Measurements from ENCODE around the gene NDUFAF7.
"Not testable (repeated sequence)": the region's sequence is repeated elsewhere in the genome, so short reads cannot be mapped to it uniquely, and the experiment has no call there.

Gene NDUFAF7, protein sequence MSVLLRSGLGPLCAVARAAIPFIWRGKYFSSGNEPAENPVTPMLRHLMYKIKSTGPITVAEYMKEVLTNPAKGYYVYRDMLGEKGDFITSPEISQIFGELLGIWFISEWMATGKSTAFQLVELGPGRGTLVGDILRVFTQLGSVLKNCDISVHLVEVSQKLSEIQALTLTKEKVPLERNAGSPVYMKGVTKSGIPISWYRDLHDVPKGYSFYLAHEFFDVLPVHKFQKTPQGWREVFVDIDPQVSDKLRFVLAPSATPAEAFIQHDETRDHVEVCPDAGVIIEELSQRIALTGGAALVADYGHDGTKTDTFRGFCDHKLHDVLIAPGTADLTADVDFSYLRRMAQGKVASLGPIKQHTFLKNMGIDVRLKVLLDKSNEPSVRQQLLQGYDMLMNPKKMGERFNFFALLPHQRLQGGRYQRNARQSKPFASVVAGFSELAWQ

GRCh38 chr2:37231241-37232130 lies at the start of gene NDUFAF7, which contains the start of gene CEBPZ:
TSS of gene NDUFAF7 (plus strand) at chr2:37231658. CDS start at chr2:37231706, 48 bp downstream.
TSS of gene CEBPZ (minus strand) at chr2:37231596. CDS start at chr2:37231567, 29 bp downstream.
- in situ Hi-C loops (cut with HindIII; ENCODE audit: low sequenced_read_pairs): no loop called here

GRCh38 chr2:37181726-37182684 lies 49.5 kb upstream of the NDUFAF7 start:
- in situ Hi-C loops (cut with HindIII; ENCODE audit: low sequenced_read_pairs): no loop called here

DNA sequence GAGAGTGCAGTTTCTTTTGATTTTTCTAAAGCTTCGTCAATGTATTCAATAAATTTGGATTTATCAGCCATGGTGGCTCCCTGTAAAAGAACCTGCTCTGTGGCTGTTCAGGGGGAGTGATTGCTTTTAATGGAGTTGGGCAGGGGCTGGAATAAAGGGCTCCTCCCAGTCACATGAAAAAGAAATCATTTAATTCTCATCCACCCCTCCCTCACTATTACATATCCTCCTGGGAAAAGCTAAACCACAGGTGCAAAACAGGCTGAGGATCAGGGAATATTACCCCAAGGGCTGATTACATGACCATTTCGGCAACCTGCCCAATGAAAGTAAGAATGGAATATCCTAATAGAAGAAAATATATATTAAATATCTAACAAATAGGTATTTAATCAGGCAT lies 42.9 kb upstream of the NDUFAF7 start, which contains the start of gene SULT6B1:
Gene SULT6B1 (minus strand): TSS at position 101 of the 400 bp plus-strand sequence. CDS start 30 bp downstream, at position 71.
- in situ Hi-C loops (cut with HindIII; ENCODE audit: low sequenced_read_pairs): no loop called here

- in situ Hi-C loops (cut with HindIII; ENCODE audit: low sequenced_read_pairs): no loop called here
These were observed 41.9 kb upstream of the NDUFAF7 start for GRCh38 chr2:37189452-37190153.

- in situ Hi-C loops (cut with HindIII; ENCODE audit: low sequenced_read_pairs): no loop called here
These were observed 41.2 kb upstream of the NDUFAF7 start for GRCh38 chr2:37190290-37190689.

DNA sequence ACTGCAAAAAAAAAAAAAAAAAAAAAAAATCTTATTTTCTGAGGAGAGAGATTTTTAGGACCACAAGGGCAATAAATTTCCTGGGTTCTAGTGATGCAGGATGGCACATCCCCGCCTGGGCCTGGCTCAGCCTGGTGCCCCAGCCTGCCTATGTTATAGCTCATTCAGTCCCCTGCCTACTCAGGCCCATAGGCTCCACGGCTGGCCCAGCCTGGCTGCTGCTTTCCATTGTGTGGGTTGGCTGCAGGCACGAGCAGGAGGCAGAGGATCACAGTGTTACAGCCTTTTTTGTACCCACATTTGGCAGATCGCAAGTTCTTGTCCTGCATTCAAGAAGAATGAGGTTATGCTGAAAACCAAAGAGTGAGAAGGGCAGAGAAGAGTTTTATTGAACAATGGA lies 40.2 kb upstream of the NDUFAF7 start:
- in situ Hi-C loops (cut with HindIII; ENCODE audit: low sequenced_read_pairs): no loop called here

DNA sequence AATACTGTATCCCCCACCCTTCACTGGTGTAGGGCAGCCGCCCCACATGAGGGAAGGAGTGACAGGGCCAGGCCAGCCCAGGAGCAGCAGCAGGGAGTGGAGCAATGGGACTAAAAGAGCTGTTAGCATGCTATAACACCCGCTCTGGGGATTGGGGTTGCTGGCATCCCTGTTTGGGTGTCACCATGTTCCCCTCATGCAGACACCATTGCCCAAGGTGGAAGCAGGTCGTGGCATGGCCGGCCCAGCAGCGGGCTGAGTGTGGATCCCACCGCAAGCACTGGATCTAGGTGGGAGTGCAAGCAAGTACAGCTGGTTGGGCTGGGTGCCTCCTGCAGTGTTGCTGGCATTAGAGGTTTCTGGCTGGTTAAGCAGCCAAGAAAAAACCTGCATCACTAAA lies 39.7 kb upstream of the NDUFAF7 start:
- in situ Hi-C loops (cut with HindIII; ENCODE audit: low sequenced_read_pairs): no loop called here

GRCh38 chr2:37192551-37192950 lies 38.9 kb upstream of the NDUFAF7 start:
- in situ Hi-C loops (cut with HindIII; ENCODE audit: low sequenced_read_pairs): no loop called here

DNA sequence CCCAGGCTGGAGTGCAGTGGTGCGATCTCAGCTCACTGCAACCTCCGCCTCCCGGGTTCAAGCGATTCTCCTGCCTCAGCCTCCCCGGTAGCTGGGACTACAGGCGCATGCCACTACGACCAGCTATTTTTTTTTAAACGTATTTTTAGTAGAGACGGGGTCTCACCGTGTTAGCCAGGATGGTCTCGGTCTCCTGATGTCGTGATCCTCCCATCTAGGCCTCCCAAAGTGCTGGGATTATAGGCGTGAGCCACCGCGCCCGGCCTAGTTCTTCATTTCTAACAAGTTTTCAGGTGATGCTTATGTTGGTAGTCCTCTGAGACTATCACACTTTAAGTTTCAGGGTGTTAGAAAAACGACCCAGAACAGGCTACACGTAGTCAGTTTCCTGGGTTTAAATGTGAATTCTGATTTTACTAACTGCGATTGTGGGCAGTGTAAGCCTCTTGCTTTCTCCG lies 35.6 kb upstream of the NDUFAF7 start:
- in situ Hi-C loops (cut with HindIII; ENCODE audit: low sequenced_read_pairs): not testable (repeated sequence)

DNA sequence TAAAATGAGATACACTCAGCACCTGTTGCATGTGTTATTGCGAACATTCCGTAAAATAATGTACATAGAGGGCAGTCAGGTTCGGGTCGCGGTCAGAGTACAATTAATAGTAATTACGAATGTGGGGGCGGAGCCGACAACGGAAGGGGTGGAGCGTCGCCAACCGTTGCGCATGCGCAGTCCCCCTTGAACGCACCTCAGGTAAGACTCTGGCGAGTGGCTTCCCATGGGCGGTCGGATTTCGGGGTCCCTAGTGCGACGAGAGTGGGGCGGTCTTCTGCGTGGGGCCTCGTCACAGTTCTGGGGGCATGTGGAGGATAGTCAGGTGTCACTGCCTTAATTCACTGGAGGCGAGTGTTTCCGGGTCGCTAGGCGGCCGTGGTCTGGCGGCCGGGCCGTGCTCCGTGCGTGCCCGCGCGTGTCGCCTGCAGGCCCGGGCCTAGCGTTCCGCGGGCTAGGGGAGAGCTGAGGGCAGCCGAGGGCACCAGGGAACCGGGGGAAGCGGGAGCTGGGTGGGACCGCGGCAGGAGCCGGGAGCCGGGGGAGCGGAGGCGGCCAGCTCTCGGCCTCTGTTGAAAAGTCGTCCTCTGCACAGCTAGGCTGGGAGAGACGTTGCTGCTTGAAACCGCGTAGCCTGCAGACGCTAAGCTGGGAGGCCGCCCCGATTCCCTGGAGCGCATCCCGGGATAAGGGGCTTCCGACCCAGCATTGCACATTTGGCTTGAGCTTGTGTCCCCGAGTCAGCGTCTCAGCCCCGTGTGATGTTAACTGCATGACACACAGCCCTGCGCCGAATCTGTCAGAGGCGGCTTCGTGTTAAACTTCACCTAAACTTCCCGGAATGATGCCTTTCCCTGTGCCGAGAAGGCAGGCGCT lies 34.9 kb upstream of the NDUFAF7 start, which contains the start of gene CEBPZOS:
Gene CEBPZOS (plus strand): TSS at position 177 of the 876 bp plus-strand sequence. CDS start 3,209 bp downstream, outside the sequence.
- in situ Hi-C loops (cut with HindIII; ENCODE audit: low sequenced_read_pairs): no loop called here

DNA sequence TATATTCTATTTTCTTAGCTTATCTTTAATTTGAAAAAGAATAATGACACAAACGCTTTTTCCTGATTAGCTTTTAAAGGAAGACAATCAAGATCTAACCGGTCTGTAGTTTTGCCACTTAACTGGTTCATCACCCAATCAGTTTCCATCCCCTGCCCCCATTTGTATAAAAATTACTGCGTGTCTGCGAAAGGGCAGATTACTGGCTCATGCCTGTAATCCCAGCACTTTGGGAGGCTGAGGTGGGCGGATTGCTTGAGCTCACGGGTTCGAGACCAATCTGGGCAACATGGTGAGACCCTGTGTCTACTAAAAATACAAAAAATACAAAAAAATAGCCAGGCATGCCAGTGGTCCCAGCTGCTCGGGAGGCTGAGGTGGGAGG lies 32.8 kb upstream of the NDUFAF7 start:
- in situ Hi-C loops (cut with HindIII; ENCODE audit: low sequenced_read_pairs): no loop called here

DNA sequence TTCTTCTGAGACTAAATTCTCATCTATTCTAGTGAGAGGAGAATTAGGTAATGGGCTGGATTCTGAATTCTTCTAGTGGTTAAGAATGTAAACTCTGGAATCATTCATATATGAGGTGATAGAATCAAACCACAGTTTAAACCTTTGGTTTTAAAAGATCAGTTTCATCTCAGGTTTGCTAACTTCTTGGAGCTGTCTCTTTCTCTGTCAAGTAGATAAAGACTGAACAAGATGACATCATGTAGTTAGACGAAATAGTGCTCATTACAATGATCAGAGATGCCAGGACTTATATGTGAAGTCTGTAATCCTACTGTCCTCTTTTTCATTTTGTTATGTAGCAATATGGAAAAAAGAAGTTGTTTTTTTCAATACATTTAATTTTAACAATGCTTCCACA lies 30.2 kb upstream of the NDUFAF7 start:
- in situ Hi-C loops (cut with HindIII; ENCODE audit: low sequenced_read_pairs): no loop called here

- in situ Hi-C loops (cut with HindIII; ENCODE audit: low sequenced_read_pairs): no loop called here
These were observed 29.7 kb upstream of the NDUFAF7 start for GRCh38 chr2:37201766-37202165.

- in situ Hi-C loops (cut with HindIII; ENCODE audit: low sequenced_read_pairs): no loop called here
These were observed 27.8 kb upstream of the NDUFAF7 start for GRCh38 chr2:37203708-37204107.

- in situ Hi-C loops (cut with HindIII; ENCODE audit: low sequenced_read_pairs): not testable (repeated sequence)
These were observed 26.3 kb upstream of the NDUFAF7 start for GRCh38 chr2:37205071-37205661.

DNA sequence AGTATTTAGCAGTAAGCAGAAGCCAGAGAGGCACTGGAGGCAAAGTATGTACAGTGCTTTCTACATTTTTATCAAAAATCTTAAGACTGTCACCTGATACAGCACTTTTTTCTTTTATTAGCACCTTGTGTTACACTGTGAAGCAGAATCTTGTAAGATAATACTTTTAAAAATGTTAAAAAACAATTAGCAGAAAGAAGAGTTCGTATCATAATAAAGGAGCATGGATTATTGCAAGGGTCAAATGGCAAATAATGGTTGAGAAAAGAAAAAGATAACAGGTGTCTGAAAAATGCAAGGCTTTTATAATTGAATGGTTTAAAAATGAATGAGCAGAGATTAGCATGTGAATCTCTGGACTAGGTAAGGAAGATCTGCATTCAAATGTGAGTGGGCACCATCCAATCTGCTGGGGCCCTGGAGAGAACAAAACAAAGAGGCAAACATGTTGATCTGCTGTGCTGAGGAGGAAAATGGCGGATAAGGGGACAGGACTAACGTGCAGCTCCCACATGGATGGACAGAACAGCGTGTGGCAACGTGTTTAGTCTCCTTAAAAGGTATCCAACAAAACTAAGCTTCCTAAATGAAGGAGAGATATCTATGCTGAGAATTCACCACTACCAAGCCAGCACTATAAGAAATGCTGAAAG lies 25.6 kb upstream of the NDUFAF7 start:
- in situ Hi-C loops (cut with HindIII; ENCODE audit: low sequenced_read_pairs): no loop called here

DNA sequence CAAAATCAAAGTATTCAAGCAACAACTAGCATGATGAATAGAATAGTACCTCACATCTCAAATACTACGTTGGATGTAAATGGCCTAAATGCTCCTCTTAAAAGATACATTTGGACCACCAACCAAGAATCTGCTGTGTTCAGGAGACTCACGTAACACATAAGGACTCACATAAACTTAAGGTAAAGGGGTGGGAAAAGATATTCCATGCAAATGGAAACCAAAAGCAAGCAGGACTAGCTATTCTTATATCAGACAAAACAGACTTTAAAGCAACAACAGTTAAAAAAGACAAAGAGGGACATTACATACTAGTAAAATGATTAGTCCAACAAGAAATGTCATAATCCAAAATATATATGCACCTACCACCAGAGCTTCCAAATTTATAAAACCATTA lies 24.7 kb upstream of the NDUFAF7 start:
- in situ Hi-C loops (cut with HindIII; ENCODE audit: low sequenced_read_pairs): not testable (repeated sequence)

- in situ Hi-C loops (cut with HindIII; ENCODE audit: low sequenced_read_pairs): no loop called here
These were observed 20.2 kb upstream of the NDUFAF7 start for GRCh38 chr2:37211212-37211611.
